ENCODE measurements around the gene TSNAX.

DNA sequence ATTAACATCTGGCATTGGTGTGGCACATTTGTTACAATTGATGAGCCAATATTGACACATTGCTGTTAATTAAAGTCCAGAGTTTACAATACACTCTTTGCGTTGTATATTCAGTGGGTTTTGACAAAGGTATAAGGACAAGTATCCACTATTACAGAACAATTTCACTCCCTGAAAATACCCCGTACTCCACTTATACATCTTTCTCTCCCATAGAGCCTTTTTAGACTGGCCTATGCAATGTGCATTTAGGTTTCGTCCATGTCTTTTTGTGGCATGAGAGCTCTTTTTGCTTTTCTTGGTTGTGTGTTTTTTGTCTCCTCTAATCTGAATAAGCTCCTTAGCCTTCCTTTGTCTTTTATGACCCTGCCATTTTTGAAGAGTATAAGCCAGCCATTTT, 40.6 kb upstream of the TSNAX start:
- TF ChIP-seq, protein P1, sequence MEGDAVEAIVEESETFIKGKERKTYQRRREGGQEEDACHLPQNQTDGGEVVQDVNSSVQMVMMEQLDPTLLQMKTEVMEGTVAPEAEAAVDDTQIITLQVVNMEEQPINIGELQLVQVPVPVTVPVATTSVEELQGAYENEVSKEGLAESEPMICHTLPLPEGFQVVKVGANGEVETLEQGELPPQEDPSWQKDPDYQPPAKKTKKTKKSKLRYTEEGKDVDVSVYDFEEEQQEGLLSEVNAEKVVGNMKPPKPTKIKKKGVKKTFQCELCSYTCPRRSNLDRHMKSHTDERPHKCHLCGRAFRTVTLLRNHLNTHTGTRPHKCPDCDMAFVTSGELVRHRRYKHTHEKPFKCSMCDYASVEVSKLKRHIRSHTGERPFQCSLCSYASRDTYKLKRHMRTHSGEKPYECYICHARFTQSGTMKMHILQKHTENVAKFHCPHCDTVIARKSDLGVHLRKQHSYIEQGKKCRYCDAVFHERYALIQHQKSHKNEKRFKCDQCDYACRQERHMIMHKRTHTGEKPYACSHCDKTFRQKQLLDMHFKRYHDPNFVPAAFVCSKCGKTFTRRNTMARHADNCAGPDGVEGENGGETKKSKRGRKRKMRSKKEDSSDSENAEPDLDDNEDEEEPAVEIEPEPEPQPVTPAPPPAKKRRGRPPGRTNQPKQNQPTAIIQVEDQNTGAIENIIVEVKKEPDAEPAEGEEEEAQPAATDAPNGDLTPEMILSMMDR (IDR thresholded peaks at IDR 0.05) = no peak
- TF ChIP-seq ZFX (IDR thresholded peaks at IDR 0.05; ENCODE audit: borderline replicate concordance) = no peak

All from 22Rv1 (cell line).